ENCODE results near the gene ARPC5L.
"Not testable (repeated sequence)": the region's sequence is repeated elsewhere in the genome, so short reads cannot be mapped to it uniquely, and the experiment has no call there.

ARPC5L gene

GRCh38 chr9:124861342-124862229, at the start of gene ARPC5L, which contains the start of gene RPL35:
ARPC5L (plus strand) TSS chr9:124862130; CDS start chr9:124869291, 7,161 bp downstream.
RPL35 (minus strand) TSS chr9:124861957; CDS start chr9:124861912, 45 bp downstream.
- DNase-seq (ENCODE audit: low read depth) = peak; percentile 89

GRCh38 chr9:124812441-124812876, 49.5 kb upstream of the ARPC5L start:
- no peak for DNase-seq (ENCODE audit: low read depth)

- no peak for DNase-seq (ENCODE audit: low read depth)
Measured at GRCh38 chr9:124813041-124813440, 48.9 kb upstream of the ARPC5L start.

GRCh38 chr9:124813501-124814163, 48.3 kb upstream of the ARPC5L start:
- DNase-seq (ENCODE audit: low read depth) = no peak

- DNase-seq (ENCODE audit: low read depth) = no peak
Measured at GRCh38 chr9:124814164-124814535, 47.8 kb upstream of the ARPC5L start.

- DNase-seq (ENCODE audit: low read depth) = no peak
Measured at GRCh38 chr9:124815601-124816000, 46.3 kb upstream of the ARPC5L start.

GRCh38 chr9:124818431-124819281, 43.3 kb upstream of the ARPC5L start:
- DNase-seq (ENCODE audit: low read depth) = no peak

- DNase-seq (ENCODE audit: low read depth) = no peak
Measured at GRCh38 chr9:124820698-124821623, 41.0 kb upstream of the ARPC5L start.

- DNase-seq (ENCODE audit: low read depth) = no peak
Measured at GRCh38 chr9:124828489-124829333, 33.2 kb upstream of the ARPC5L start.

- no peak for DNase-seq (ENCODE audit: low read depth)
Measured at GRCh38 chr9:124829334-124829669, 32.6 kb upstream of the ARPC5L start.

GRCh38 chr9:124830593-124830992, 31.3 kb upstream of the ARPC5L start:
- DNase-seq (ENCODE audit: low read depth) = no peak

GRCh38 chr9:124831642-124832364, 30.1 kb upstream of the ARPC5L start:
- no peak for DNase-seq (ENCODE audit: low read depth)

GRCh38 chr9:124834591-124834990, 27.3 kb upstream of the ARPC5L start:
- no peak for DNase-seq (ENCODE audit: low read depth)

- no peak for DNase-seq (ENCODE audit: low read depth)
Measured at GRCh38 chr9:124835026-124835557, 26.8 kb upstream of the ARPC5L start.

- not testable (repeated sequence) for DNase-seq (ENCODE audit: low read depth)
Measured at GRCh38 chr9:124838132-124838531, 23.8 kb upstream of the ARPC5L start.

- not testable (repeated sequence) for DNase-seq (ENCODE audit: low read depth)
Measured at GRCh38 chr9:124838567-124839275, 23.2 kb upstream of the ARPC5L start.

GRCh38 chr9:124839612-124840299, 22.2 kb upstream of the ARPC5L start:
- DNase-seq (ENCODE audit: low read depth) = no peak

- no peak for DNase-seq (ENCODE audit: low read depth)
Measured at GRCh38 chr9:124840300-124840833, 21.6 kb upstream of the ARPC5L start.
